Measurements from ENCODE around the gene ADAD1.
"Not testable (repeated sequence)": the region's sequence is repeated elsewhere in the genome, so short reads cannot be mapped to it uniquely, and the experiment has no call there.

Gene ADAD1

DNA sequence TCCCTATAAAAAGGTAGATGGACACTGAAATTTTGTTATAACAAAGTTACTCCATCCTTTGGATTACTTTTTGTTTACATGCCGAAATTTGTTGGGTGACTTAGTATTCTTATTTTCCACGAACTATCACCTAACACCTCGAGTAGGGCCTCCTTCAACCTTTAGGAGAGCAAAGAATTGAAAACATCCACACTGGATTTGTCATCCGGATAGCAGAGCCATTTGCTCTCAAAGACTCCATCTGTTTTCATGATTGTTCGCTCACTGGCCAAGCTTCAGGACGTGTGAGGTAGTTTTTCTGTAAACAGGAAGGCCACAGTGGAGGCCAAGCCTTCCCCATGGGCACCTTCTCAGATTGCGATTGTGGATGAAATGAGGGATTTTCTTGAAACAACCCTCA lies at the start of gene ADAD1:
TSS of gene ADAD1 (plus strand) at position 301 of the 400 bp plus-strand sequence. CDS start 1,059 bp downstream, outside the sequence.
- no peak for DNase-seq (ENCODE audit: low read depth)

DNA sequence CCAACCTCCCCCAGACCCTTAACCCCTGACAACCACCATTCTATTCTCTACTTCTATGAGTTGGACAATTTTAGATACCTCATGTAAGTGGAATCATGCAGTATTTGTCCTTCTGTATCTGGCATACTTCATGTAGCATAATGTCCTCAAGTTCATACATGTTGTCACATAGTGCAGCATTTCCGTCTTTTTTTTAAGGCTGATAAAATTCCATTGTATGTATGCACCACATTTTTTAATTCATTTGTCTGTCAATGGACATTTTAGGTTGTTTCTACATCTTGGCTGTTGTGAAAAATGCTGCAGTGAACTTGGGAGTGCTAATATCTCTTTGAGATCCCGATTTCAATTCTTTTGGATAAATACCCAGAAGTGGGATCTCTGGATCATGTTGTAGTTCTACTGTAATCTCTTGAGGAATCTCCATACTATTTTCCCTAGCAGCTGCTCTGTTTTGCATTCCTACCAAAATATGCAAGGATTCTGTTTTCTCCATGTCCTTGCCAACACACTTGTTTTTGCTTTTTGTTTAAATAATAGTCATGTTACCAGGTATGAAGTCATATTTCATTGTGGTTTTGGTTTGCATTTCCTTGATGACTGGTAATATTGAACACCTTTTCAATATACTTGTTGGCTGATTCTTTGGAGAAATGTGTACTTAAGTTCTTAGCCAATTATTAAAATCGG lies 48.8 kb upstream of the ADAD1 start:
- DNase-seq (ENCODE audit: low read depth) = peak; percentile 53

DNA sequence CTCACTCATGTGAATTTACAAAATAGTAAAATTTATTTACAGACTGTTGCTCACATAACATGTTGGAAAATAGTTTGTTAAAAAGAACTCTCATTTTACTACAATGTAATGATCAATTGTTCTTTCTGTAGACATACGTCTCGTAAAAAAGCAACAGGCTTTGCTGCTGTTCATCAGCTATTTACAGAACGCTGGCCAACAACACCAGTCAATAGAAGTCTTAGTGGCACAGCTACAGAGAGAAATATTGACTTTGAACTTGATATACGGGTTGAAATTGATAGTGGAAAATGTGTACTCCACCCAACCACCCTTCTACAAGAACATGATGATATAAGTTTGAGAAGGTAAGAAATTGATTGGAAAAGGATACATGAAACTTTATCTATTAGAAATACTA lies 47.6 kb upstream of the ADAD1 start:
- no peak for DNase-seq (ENCODE audit: low read depth)

DNA sequence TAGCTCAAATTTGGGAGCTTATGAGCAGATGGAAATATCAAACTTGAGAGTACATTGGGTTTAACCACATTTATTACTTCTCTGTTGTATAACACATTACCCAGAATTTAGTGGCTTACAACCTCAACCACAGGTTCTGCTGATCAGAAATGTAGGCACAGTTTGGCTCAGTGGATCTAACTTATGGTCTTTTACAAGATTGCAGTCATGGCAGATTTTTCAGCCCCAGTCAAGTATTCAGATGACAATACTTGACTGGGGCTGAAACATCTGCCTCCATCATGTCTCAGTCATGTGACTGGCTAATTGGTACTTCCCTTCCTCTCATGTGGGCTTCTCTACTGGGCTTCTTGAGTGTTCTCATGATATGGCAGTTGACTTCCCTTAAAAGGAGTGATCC lies 44.0 kb upstream of the ADAD1 start:
- no peak for DNase-seq (ENCODE audit: low read depth)

DNA sequence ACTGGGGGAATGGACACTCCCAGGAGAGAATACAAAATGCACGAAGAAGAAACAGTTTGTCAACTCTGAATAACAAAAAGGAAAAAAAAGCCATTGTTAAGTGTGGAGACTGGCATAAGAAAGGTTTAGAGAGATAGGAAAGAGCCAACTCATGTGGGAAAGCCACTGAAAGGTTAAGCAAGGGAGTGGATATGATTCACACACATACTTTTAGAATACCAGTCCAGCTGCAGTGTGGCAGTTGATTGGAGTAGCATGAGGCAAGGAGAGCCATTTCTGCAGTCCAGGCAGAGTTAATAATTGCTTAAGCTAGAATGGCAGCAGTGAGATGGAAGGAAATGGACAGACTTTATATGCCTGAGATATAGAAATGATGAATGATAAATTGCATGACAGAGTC lies 36.9 kb upstream of the ADAD1 start:
- peak; percentile 96 for DNase-seq (ENCODE audit: low read depth)

DNA sequence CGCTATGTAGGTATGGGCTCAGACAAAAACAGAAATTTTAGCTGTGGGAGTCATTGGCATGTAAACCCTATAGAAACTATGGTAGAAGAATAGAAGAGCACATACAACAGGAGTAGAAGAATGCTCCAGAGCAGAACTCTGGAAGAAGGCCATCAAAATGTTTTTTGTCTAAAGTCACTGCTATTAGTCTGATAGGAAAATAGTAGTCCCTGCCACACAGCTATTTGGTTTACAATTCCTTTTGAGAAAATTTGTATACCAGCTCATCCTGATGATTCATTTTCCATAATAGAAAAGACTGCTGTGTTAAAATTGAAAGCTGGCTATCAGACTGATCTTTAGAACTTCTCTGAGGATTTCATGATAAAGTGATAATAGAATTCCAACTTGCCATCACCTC lies 32.8 kb upstream of the ADAD1 start:
- DNase-seq (ENCODE audit: low read depth) = no peak

DNA sequence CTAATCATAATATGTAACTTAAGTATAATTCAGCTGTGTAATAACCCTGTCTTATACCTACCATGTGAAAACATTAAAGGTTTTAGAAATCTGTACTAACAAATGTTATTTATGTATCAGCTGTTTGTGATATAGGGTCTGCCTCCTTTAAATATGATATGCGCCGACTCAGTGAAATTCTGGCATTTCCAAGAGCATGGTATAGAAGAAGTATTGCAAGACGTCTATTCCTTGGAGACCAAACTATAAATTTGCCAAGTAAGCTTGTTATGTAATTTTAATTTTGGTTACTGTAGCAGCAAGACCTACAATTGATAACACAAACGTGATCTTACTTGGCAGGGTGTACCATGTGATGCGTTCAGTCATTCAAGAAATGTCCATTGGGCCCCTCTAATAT lies 32.3 kb upstream of the ADAD1 start:
- DNase-seq (ENCODE audit: low read depth) = no peak

DNA sequence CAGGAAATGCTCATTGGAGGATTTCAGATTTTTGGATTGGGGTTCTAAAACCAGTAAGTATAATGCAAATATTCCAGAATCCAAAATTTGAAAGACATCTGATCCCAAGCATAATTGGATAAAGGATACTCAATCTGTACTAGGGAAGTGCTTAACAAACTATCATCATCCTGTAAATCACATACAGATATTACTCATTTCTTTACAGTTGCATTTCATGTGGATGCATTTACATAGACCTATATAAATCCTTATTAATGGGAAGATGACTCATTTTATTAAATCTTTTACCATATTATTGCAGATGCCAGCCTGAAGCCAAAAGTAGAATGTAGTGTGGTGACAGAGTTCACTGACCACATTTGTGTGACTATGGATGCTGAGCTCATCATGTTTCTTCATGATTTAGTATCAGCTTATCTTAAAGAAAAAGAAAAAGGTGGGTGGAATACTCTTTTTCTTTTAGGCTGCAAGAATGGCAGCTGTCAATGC lies 22.4 kb upstream of the ADAD1 start:
- no peak for DNase-seq (ENCODE audit: low read depth)

DNA sequence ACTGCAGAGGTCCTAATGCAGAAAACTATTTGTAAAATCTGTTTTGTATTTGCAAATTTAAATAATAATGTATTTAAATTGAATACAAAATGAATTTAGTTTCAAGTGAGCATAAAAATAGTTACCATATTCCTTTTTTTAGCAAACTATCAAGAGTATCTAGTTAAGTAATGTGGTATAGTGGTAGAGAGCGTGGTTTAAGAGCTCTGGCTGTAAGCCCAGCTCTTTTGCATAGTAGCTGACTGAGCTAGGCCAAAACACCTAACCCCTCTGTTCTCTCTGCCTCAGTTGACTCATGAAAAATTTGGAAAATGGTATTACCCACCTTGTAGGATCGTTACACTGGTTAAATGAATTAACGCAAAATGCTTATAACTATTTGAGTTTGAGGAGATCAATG lies 18.1 kb upstream of the ADAD1 start:
- DNase-seq (ENCODE audit: low read depth) = no peak

DNA sequence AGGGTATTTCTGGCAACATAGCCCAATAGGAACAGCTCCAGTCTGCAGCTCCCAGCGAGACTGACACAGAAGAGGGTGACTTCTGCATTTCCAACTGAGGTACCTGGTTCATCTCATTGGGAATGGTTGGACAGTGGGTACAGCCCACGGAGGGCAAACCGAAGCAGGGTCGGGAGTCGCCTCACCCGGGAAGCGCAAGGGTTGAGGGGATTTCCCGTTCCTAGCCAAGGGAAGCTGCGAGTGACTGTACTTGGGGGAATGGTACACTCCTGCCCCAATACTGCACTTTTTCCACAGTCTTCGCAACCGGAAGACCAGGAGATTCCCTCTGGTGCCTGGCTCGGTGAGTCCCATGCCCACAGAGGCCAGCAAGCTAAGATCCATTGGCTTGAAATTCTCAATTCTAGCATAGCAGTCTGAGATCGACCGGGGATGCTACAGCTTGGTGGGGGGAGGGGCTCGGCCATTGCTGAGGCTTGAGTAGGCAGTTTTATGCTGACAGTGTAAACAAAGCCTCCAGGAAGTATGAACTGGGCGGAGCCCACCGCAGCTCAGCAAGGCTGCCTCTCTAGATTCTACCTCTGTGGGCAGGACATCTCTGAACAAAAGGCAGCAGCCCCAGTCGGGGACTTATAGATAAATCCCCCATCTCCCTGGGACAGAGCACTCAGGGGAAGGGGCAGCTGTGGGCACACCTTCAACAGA lies 14.0 kb upstream of the ADAD1 start:
- no peak for DNase-seq (ENCODE audit: low read depth)

DNA sequence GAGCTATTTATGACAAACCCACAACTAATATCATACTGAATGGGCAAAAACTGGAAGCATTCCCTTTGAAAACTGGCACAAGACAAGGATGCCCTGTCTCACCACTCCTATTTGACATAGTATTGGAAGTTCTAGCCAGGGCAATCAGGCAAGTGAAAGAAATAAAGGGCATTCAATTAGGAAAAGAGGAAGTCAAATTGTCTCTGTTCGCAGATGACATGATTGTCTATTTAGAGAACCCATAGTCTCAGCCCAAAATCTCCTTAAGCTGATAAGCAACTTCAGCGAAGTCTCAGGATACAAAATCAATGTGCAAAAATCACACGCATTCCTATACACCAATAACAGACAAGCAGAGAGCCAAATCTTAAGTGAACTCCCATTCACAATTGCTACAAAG lies 10.0 kb upstream of the ADAD1 start:
- not testable (repeated sequence) for DNase-seq (ENCODE audit: low read depth)

DNA sequence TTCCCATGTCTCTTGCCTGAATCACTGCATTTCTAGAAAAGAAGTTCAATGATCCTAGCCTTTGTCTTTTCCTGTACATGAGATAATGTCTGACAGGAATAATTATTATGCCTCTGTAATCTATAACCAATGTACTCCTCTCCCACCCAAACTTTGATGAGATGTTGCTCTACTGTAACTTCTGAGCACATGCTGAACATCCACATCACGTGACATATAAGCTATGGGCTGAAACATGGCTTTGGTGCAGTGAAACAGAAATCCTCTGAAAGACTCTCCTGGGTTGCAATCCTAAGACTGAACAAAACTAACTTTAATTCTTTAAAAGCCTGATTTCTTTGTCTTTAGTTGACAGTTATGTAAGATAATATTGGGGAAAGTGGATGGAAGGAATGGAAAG lies 1.5 kb upstream of the ADAD1 start:
- DNase-seq (ENCODE audit: low read depth) = no peak

DNA sequence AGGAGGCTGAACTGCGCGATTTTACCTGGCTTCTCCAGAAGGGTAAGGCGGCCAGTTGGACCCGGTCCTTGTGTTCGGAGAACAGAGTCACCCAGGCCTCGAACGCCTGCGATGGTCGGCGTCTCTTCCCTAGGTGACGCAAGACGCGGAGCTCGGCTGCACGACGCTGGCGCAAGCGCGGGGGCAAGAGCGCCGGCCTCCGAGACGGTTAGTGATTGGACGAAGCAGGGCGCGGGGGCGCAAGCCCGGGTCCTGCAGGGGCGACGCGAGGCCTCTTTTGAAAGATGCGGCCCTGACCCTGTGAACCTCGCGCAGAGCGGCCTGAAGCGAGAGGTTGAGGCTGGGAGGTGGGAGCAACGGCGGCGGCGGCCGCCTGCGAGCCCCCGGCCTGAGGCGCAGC lies 428 bp downstream of the ADAD1 start:
- DNase-seq (ENCODE audit: low read depth) = no peak

DNA sequence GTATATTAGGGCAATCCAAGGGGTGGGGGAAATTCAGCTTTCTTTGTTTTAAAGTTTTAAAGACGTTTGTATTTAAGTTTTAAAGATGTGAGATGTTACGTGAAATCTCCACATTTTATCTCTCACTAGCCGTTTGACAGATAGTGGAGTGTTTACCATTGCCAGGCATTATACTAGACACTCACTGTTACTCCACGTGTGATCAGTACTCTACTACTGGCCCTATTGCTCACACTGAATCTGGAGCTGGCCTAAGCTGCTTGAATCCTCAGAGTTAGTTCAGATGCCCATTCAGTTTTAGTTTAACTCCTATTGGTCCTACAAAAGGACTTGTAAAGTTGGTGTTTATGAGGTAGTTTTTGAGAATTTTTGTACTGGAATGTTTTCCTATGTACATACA lies 4.5 kb downstream of the ADAD1 start:
- no peak for DNase-seq (ENCODE audit: low read depth)

DNA sequence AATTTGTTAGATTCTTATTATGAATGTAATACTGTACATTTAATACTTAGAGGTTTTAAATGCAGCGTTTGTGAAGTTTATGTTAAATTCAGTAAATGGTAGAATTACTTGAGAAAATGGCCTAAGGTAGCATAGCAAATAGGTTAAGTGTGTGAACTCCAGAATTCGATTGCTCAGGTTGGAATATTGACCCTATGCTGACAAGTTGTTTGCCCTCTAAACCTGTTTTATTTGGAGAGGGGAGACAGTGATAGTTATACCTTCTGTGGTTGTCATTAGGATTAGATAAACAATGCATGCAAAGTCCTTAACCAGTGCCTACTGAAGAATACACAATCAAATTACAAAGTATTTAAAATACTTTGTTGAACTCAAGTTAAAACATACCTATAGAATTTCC lies 5.4 kb downstream of the ADAD1 start:
- no peak for DNase-seq (ENCODE audit: low read depth)

DNA sequence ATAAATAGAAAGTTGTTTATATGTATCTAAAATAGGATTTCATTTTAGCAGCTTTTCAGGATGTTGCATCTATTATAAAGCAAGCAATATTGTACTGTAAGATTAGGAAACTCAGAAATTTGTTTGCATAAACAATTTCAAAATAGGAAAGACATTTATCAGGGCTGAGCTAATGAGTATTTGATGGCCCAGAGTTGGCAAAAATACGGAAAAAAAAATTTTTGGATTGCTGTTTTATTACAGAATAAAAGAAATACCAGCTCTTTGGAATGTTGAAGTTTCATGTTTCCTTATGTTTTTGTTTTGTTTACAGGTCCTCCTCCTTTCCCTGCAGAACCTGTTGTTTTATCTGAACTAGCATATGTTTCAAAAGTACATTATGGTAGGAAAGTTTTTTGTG lies 14.5 kb downstream of the ADAD1 start:
- DNase-seq (ENCODE audit: low read depth) = no peak

DNA sequence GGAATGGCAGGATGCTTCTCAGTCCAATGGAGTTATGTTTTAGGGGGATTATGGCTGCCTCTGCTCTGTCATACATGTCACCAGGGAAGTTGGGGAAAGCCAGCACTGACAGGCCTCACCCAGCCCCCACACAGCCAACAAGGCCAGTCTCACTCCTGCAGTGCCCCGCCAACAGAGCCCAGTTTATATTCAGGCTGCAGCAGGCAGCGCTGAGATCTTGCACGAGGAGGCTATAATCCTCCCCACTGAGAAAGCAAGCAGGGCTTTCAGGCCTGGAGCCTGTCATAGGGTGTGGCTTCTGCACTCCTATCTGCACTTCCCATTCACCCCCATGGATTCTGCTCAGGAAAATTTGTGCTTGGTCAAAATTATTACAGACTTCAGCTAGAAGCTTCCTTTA lies 25.1 kb downstream of the ADAD1 start:
- DNase-seq (ENCODE audit: low read depth) = no peak

DNA sequence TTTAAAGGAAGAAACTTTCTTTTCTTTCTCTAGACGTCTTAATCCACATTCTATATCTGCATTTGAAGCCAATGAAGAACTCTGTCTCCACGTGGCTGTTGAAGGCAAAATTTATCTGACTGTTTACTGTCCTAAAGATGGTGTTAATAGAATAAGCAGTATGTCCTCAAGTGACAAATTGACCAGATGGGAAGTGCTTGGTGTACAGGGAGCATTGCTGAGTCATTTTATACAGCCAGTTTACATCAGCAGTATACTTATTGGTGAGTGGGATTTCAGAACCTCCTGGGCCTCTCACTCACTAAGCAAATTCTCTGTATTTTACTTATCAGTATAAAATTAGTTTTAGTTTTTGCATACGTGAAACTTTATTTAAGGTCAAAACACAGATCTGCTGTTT lies 33.7 kb downstream of the ADAD1 start:
- peak; percentile 32 for DNase-seq (ENCODE audit: low read depth)

DNA sequence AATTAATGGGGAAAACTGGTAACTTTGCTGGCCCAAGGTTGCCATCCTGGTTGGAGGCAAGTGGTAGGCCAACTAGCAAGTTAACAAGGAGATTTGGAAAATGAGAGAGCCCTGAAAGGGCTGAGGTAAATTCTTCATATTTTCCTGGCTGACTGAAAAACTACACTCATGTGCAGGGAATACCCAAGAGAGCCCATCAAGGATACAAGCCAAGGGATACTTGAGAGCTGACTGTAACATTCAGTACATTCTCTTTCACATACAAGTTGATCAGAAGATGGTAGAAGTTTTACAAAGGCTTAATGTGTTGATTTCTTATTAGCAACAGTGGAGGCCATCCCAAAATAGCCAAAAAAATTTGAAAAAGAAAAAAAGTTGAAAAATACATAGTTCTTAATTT lies 44.4 kb downstream of the ADAD1 start:
- no peak for DNase-seq (ENCODE audit: low read depth)

DNA sequence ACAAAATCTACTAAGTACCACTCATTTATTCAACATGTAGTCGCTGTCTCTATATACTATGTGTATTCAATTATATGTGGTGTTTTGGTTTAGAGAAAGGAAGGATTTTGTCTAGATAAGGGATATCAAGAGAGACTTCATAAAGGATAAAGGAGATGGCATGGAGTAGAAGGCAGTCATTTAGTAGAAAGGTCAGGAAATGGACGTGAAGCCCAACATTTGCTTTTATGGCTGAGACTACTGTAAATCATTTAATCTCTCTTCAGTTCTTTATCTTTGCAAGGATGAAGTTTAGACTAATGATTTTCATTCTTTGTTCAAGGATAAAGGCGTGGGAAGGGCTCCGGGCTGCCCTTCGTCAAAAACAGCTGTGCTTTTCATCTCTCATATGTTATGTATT lies 52.5 kb downstream of the ADAD1 start:
- peak; percentile 24 for DNase-seq (ENCODE audit: low read depth)

DNA sequence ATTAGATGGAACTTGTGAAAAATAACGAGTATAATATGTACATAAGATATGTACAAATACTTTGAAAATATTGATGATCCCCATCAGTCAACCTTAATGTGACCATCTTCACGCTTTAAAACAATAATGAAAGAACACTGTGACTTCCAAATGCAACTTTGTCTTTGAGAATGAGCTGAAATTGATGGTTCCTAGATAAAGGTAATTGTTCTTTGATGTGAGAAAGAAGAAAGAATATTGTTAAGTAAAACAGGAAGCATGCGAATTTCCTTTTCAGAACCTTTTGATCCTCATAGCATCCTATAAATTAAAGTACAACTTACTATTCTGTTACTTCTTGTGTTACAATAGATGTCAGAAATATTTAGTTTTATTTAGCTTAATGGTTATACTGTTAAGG lies 55.5 kb downstream of the ADAD1 start:
- no peak for DNase-seq (ENCODE audit: low read depth)

DNA sequence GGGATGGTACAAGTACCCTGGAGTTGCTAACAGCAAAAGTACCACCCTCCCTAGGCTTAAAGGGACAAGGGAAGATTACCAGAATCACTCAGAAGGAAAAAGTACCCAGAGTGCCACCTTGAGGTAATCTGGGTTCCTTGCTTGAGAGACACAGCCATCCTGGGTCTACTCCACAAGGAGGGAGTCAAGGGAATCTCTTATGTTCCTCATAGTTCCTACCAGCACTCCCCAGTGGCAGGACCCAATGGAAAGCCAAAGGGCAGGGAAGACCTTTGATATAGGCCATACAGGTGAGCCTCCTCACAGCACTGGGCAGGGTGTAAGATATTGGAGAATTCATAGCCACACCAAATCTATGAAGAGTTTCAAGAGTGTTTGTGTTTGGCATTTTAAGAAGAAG lies 72.0 kb downstream of the ADAD1 start:
- DNase-seq (ENCODE audit: low read depth) = peak; percentile 32

DNA sequence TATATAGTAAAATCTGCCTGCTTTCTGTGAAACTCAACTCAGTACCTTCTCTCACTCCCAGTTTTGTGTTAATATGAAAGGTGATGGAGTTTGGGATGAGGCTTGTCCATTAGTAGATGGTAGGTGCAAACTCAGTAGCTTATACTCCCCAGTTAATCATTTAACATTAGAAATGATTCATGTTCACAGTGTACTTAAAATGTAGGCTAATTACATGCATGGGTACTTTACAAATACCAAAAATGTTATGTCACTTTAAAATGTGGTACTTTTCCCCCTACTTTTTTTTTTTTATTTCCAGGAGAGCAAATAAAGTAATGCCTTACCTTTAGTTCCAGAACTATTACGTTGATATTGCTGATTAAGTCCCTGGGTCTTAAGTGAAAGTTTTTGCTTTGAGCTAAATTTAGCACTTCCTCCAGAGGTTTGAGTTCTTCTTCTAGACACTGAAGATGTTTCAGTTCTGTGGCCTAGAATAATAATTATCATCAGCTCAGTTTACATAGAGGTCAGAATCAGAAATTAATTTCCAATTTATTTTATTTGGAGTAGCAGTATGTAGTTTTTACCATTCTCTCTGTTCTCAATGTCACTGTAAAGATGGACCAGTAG lies 74.7 kb downstream of the ADAD1 start:
- no peak for DNase-seq (ENCODE audit: low read depth)
